ENCODE measurements around the gene HEG1.

GRCh38 chr3:124986192-124987143 is 69.3 kb downstream of the HEG1 start:
- no peak for TF ChIP-seq POLR2A (IDR thresholded peaks at IDR 0.05; ENCODE audit: low read depth, low read length)
- no peak for TF ChIP-seq POLR2AphosphoS5 (IDR thresholded peaks at IDR 0.05; ENCODE audit: low read depth, low read length)
- TF ChIP-seq TAF1 (IDR thresholded peaks at IDR 0.05; ENCODE audit: borderline replicate concordance, low read depth, low read length): no peak
